CD4-positive, alpha-beta T cell treated with Interleukin-15 for 4 hours (primary cell): ENCODE results near the gene PRPF38B.
"Not testable (repeated sequence)": the region's sequence is repeated elsewhere in the genome, so short reads cannot be mapped to it uniquely, and the experiment has no call there.

Experiments
- DNase-seq: peaks from one replicate; pipeline ENCODE4 v3.0.0-alpha.2; 2020; ENCODE audit warnings: low spot score

PRPF38B gene, protein sequence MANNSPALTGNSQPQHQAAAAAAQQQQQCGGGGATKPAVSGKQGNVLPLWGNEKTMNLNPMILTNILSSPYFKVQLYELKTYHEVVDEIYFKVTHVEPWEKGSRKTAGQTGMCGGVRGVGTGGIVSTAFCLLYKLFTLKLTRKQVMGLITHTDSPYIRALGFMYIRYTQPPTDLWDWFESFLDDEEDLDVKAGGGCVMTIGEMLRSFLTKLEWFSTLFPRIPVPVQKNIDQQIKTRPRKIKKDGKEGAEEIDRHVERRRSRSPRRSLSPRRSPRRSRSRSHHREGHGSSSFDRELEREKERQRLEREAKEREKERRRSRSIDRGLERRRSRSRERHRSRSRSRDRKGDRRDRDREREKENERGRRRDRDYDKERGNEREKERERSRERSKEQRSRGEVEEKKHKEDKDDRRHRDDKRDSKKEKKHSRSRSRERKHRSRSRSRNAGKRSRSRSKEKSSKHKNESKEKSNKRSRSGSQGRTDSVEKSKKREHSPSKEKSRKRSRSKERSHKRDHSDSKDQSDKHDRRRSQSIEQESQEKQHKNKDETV

DNA sequence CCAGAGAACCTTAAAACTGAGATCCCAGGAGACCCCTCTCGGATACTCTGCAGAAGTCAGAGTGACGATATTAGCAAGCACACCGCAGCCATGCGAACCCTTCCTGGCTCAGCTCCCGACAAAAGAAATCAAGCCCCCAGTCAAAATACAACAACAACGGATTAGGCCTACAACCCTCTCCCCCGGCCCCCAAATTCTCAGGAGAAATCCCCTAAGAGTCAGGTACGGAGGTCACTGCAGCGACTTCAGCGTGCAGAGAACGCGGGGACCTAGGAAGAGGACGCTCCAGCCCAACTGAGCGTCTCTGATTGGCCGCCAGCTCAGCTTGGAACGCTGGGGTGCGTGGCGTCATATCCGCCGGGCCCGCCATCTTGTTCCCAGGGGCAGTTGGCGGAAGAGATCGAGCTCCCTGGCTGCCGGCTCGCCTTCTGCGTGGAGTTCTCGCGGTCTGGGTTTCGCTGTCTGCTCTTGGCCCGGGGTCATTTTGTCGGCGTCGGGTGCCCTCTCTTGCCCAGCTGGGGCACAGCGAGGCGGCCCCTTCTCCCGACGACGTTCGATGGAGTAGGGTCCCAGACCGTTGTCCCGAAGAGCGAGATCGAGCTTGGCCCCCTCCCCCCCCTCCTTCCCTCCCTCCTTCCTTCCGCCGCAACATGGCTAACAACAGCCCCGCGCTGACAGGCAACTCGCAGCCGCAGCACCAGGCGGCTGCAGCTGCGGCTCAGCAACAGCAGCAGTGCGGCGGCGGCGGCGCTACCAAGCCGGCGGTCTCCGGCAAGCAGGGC is at the start of gene PRPF38B:
PRPF38B (plus strand) TSS at position 369 of the 782 bp plus-strand sequence; CDS start at position 651, 282 bp downstream.
- peak; percentile 90 for DNase-seq

DNA sequence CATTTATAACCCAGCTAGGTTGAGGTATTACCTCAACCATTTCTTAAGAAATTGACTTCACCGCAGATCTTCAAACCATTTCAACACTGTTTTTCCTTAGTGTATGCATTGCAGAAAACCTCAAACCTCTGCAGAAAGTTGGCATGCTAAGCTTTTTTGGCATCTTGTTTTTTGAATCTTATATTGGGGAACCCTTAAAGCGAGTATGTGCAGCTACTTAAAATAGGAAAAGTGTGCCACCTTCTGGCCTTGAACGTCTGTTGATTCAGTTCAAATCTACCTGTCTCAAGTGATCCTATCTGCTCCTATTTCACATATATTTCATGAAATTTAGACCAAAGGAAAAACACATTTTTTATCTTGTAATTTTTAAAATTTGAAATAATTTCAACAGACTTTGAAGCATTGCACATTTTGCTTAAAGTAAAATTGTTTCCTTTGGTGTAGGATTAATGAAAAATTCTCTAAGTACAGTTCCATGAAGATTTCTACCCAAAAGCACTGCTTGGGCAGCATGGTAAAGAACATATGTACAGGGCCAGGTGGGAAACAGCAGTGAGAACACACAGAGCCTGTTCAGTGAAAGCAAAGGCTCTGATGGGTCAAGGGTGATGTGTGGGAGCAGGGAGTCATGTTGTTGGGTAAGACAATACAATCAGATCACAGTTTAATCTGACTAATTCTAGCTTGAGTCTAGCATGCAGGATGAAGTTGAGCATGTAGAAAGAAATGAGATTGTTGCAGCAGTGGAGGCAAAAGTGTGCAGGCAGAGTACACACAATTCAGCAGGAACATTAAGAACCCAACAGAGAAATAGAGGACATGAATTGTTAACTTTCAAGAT is 48.4 kb upstream of the PRPF38B start:
- peak; percentile 74 for DNase-seq

DNA sequence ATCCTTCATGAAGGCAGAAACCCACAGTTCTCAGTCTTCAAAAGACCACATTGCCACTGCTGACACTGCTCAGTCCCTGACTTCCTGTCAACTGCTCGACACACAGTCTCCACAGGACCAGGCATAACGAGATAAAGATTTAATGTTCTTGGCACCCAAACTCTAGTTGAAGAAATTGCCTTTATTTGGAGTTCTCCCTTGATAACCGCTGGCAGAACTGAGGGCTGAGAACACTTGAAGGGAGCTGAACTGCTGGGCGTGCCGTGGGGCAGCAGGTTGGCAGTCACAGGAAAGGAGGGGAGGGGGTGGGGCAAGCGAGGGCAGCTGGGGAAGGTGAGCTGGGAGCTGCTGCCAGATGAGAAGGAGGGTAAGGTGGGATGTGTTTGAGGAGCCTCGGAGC is 47.1 kb upstream of the PRPF38B start:
- peak; percentile 63 for DNase-seq

DNA sequence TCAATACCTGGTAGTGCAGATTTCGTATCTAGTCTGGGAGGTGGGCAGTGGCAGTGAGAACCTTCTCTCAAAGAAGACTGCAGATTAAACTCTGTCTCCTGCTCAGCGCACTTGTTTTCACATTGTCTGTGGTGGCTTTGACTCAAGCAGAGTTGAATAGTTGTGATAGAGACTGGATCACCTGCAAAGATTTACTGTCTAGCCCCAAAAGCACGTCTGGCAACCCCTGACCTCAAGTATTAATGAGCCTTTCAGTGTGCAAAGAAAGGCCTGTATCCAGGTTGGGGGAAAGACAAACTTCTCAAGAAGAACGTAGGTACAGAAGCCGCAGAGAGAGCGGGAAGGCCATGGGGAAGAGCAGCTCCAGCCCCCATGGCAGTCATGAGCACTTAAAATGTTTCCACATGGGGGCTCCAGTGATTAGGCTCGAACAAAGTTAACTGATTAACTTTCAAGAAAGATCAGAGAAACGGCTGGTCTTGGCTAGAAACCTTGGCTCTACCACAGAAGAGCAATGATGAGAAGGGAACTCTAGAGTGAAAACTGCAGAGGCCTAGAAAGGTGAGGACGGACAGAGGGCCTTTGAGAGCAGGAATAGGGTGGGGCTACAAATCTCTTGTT is 46.4 kb upstream of the PRPF38B start:
- peak; percentile 31 for DNase-seq

DNA sequence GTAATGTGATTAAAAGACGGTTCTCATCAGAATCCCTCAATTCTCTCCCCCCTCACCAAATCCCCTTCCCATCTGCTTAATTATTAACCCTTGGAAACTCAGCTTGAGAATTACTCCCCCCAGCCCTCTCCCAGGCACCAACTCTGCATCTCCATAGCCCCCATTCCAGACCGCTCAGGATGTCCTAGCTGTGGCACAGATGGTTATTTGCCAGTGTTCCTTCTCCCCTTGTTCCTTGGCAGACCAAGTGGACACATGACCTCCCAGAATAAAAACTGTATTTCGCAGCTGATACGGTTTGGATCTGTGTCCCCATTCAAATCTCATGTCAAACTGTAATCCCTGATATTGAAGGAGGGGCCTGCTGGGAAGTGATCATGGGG is 45.9 kb upstream of the PRPF38B start:
- DNase-seq = no peak

DNA sequence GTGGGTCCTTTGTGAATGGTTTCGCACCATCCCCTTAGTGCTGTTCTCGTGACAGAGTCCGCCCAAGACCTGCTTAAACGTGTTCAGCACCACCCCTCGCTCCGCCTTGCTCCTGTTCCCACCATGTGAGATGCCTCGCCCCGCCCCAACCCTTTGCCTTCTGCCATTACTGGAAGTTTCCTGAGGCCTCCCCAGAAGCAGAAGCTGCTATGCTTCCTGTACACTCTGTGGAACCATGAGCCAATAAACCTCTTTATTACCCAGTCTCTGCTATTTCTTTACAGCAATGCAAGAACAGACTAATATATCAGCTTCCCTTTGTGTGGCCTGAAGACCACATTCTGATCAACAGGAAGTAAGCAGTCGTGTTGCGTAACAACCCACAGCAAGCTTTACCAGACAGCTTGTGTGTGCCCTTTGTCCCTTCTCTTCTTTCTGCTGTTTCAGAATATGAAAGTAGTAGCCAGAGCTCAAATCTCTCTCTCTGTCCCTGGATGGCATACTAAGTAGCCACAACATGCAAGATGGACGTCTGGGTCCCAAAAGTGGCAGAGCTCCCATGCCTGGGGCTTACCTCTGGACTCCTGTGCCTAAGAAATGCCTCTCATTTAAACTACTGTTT is 45.4 kb upstream of the PRPF38B start:
- peak; percentile 87 for DNase-seq

DNA sequence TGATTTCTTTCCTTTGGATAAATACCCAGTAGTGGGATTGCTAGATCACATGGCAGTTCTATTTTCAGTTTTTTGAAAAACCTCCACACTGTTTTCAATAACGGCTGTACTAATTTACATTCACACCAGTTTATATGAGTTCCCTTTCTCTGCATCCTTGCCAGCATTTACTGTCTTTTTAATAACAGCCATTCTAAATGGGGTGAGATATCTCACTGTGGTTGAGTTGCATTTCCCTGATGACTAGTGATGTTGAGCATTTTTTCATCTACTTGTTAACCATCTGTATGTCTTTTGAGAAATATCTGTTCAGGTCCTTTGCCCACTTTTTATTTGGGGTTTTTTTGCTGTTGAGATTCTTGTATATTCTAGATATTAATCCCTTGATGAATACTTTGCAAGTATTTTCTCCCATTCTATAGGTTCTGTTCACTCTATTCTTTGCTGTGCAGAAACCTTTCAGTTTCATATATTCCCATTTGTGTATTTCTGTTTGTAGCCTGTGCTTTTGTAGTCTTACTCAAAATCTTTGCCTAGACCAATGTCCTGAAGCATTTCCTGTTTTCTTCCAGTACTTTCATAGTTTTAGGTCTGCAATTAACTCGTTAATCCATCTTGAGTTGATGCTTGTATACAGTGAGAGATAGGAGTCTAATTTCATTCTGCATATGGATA is 38.5 kb upstream of the PRPF38B start:
- DNase-seq = peak; percentile 7

DNA sequence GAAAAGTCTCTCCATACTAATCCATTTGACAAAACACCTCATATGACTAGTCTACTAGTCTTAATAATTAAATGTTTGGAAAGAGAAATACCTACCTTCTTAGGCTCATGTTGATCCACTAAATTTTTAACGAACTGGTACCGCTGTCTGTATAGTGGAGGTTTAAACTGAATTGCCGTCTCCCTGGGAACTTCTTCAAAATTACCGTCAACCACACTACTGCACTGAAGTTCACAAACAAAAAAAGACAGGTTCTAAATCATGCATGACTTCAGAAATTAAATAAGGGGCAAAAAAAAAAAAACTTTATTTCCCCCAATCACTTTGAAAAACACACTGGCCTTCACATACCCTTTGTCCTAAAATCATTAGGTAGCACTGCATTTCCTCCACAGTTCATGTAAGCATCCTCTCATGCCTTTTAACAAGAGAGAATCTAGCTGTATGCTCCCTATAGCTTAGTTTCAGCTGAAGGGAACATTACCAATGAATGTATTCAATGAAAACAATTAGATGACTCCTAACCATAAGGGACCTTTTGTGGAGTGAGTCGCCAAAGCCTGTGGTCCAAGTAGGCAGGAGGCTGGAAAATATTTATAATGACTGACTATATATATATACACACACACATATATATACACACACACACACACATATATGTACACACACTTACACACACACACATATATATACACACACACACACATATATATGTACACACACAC is 34.6 kb upstream of the PRPF38B start:
- DNase-seq = no peak

DNA sequence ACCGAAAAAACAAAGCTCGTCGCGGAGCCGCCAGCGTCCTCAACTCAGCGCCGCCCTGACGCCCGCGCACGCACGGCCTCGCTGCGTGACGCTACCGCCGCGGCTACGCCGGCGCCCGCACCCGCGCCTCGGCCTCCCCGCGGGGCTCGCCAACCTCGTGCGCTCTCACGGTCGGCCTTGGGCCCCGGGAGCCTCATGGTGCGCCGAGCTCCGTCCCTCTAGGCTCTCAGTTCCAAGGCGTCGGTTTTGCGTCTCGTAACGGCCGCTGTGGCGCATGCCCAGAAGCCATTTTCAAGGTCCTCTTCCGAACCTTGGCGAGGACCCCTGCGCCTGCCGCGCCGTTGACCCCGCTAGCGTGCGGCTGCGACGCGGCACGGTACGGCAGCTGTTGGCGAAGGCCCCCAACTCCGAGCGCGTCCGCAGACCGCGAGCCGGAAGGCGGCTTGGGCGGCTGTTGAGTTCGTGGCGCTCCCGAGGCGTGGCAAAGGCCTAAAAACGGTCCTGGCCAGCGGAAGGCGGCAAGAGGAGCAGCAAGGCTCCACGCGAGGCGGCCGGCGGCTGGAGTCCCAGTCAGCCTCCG is 31.0 kb upstream of the PRPF38B start, which contains the start of gene HENMT1:
HENMT1 (minus strand) TSS at position 64 of the 580 bp plus-strand sequence. CDS start 1,209 bp downstream, outside the sequence.
- peak; percentile 76 for DNase-seq

DNA sequence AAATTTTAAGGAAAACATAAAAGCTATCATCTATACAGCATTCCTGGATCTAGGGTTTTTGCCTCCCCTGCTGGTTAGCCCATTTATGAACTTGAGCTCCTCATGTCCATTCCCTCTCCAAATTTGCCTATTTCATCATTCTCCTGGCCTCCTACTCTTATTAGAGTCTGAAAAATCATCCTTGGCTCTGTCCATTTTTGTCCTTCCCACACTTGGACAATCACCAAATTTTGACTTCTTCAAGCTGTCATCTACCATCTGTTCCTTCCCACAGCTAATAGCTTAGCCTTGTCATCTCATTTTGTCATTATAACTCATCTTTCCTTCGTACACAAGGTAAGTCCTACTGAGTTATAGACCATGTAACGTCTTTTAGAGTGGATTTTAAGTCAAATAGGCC is 29.0 kb upstream of the PRPF38B start:
- no peak for DNase-seq

DNA sequence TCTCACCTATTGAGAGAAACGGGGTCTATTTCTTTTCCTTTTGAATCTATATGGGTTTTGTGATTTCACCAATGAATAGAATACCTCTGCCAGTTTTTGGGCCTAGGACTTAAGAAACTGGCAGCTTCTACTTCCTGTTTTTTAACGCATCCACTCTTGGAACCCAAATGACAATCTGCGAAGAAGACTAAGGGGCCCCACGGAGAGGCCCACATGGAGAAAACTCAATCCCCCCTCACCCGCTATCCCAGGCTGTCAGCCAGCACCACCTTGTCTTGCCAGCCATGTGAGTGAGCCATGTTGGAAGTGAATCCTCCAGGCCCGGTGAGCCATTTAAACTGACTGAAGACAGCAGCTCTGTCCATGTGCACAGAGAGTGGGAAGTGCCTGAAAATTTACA is 27.6 kb upstream of the PRPF38B start:
- DNase-seq = no peak

DNA sequence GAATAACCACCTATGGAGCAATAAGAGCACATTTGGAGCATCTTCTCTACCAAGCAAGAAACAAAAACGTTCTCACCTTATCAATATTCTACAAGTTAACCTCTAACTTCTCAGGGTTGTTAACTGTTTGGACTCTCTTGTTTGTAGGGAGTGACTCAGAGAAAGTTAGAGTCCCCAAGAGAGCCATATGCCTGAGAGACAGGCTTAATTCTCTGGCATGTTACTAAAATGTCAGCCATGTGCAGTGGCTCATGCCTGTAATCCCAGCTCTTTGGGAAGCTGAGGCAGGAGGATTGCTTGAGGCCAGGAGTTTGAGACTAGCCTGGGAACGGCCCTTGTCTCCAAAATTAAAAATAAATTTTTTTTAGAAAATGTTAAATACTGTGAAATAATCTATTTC is 27.0 kb upstream of the PRPF38B start:
- DNase-seq = no peak

DNA sequence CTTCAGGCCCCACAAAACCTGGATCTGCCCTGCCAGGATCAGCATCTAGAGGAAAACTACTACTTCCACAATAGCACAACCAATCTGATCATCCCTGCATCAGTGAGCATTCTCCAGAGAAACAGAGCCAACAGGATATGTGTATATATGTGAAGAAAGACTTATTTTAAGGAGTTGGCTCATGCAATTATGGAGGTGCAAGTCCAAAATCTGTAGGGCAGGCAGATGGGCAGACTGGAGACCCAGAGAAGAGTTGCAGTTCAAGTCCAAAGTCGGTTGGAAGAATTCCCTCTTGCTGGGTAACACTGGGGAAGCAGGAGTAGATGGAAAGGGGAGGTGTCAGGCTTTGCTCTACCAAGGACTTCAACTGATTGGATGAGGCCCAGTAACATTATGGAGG is 26.3 kb upstream of the PRPF38B start:
- no peak for DNase-seq

DNA sequence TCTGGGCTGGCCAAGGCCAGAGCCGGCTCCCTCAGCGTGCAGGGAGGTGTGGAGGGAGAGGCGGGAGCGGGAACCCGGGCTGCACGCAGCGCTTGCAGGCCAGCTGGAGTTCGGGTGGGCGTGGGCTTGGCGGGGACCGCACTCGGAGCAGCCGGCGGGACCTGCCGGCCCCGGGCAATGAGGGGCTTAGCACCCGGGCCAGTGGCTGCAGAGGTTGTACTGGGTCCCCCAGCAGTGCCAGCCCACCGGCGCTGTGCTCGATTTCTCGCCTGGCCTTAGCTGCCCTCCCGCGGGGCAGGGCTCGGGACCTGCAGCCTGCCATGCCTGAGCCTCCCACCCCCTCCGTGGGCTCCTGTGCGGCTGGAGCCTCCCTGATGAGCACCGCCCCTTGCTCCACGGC is 24.7 kb upstream of the PRPF38B start:
- DNase-seq = not testable (repeated sequence)

DNA sequence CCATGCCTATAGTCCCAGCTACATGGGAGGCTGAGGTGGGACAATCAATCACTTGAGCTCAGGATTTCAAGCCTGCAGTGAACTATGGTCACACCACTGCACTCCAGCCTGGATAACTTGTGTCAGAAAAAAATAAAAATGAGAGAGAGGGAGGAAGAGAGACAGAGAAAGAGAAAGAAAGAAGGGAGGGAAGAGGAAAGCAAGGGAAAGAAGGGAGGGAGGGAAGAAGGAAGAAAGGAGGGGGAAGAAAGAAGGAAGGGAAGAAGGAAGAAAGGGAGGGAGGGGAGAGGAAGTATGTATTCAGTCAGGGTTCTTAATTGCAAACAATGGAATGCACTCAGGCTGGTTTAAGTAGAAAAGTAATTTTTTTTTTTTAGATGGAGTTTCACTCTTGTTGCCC is 23.3 kb upstream of the PRPF38B start:
- no peak for DNase-seq

DNA sequence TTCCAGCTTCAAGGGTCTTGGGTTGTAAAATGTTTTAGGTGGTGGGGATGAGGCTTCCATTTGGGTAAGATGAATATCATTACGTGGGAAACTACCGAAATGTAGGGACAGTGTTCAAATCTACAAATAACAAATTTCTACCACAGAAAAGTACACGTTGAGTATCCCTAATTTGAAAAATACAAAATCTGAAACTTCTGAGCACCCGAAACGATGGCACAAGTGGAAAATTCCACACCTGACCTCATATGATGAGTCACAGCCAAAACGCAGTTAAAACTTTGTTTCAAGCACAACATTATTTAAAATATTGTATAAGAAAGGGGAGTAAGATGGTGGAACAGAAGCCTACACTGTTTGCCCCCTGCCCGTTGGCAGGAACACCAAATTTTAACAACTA is 22.4 kb upstream of the PRPF38B start:
- DNase-seq = no peak

DNA sequence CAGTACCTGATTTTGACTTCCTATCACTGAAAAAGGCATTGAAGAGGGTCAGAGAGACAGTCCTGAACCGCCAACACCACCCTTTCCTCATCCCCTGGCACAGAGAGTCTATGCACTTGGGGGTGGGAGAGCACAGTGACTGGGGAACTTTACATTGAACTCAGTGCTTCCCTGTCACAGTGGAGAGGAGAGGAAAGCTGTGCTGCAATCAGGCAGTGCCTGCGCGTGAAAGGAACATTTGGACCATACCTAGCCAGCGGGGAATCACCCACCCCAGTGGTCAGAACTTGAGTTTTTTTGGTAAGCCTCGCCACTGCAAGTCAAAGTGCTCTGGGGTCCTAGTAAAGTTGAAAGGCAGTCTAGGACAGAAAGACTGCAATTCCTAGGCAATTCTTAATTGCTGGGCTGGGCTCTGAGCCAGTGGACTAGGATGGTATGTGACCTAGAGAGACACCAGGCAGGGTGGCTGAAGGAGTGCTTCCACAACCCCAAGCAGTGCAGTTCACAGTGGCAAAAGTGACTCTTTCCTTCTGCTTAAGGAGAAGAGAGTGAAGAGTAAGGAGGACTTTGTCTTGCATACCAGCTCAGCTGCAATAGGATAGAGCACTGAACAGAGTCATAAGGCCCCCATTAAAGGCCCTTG is 21.9 kb upstream of the PRPF38B start:
- no peak for DNase-seq

DNA sequence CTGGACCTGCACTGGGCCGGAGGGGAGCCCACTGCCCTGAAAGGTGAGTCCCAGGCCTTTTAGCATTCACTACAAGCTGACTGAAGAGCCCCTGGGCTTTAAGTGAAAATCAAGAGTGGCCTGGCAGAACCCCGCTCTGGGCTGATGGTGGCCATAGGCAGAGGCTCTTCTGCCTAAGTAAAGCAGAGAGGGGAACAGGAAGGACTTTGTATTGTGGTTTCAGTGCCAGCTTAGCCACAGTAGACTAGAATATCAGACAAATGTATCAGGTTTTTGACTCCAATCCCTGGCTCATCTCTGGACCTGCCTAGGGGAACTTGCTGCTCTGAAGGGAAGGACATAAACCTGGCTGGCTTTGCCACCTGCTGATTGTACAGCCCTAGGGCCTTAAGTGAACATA is 21.0 kb upstream of the PRPF38B start:
- DNase-seq = no peak

DNA sequence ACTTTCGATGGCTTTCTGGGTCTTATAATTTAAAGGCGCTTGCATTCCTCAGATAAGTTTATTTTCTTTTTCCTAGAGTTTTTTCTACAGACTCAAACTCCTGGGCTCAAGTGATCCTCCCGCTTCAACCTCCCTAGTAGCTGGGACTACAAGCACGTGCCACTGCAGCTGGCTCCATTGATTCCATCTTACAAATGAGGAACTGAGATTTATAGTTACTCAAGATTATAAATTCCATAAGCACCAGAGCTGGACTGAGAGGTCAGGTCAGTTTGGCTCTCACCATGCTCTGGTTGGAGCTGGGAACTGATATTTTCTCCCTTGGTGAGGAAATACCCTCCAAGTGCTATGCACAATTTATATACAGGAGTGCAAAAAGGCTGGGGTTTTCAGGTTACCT is 13.4 kb upstream of the PRPF38B start:
- no peak for DNase-seq
